DMS53 treated with DMSO at 0.1 percent for 48 hours (cell line): Measurements from ENCODE around the gene AKT3.

Experiments used
- DNase-seq: peaks from one replicate; lab custom pipeline; 2025; ENCODE audit not compliant: unreplicated experiment; lab: John Stamatoyannopoulos, UW

The AKT3 gene

GRCh38 chr1:243562473-243562872, 287.6 kb downstream of the AKT3 start:
- DNase-seq = no peak

- no peak for DNase-seq
Observed at GRCh38 chr1:243561588-243562319, 288.3 kb downstream of the AKT3 start.

- DNase-seq = peak; percentile 64
Observed at GRCh38 chr1:243559575-243560162, 290.4 kb downstream of the AKT3 start.

- DNase-seq = no peak
Observed at GRCh38 chr1:243558576-243558975, 291.5 kb downstream of the AKT3 start.

GRCh38 chr1:243557866-243558265, 292.2 kb downstream of the AKT3 start:
- no peak for DNase-seq

- no peak for DNase-seq
Observed at GRCh38 chr1:243554686-243555085, 295.4 kb downstream of the AKT3 start.

- DNase-seq = no peak
Observed at GRCh38 chr1:243553090-243553489, 297.0 kb downstream of the AKT3 start.

- no peak for DNase-seq
Observed at GRCh38 chr1:243550276-243550675, 299.8 kb downstream of the AKT3 start.

- DNase-seq = no peak
Observed at GRCh38 chr1:243549791-243550190, 300.3 kb downstream of the AKT3 start.

GRCh38 chr1:243549108-243549507, 300.9 kb downstream of the AKT3 start:
- DNase-seq = no peak

- DNase-seq = no peak
Observed at GRCh38 chr1:243548516-243548915, 301.5 kb downstream of the AKT3 start.

GRCh38 chr1:243547891-243548290, 302.2 kb downstream of the AKT3 start:
- no peak for DNase-seq

GRCh38 chr1:243546457-243546856, 303.6 kb downstream of the AKT3 start:
- DNase-seq = no peak

- DNase-seq = no peak
Observed at GRCh38 chr1:243543501-243543900, 306.5 kb downstream of the AKT3 start.

GRCh38 chr1:243542739-243543415, 307.2 kb downstream of the AKT3 start:
- no peak for DNase-seq

- DNase-seq = no peak
Observed at GRCh38 chr1:243539636-243540035, 310.4 kb downstream of the AKT3 start.

GRCh38 chr1:243535014-243535413, 315.0 kb downstream of the AKT3 start:
- DNase-seq = no peak

GRCh38 chr1:243529512-243529911, 320.5 kb downstream of the AKT3 start:
- DNase-seq = no peak

- no peak for DNase-seq
Observed at GRCh38 chr1:243528459-243529121, 321.5 kb downstream of the AKT3 start.

- peak; percentile 85 for DNase-seq
Observed at GRCh38 chr1:243526180-243526579, 323.9 kb downstream of the AKT3 start.

GRCh38 chr1:243525085-243525487, 325.0 kb downstream of the AKT3 start:
- peak; percentile 28 for DNase-seq

GRCh38 chr1:243523766-243524165, 326.3 kb downstream of the AKT3 start:
- DNase-seq = no peak
